B cell (primary cell): ENCODE results near the gene ARMH3. TPM values are rescaled to one million over a fixed set of nuclear protein-coding genes. Genes with fewer than 3 reads are reported as not detected.

Source experiments
- ATAC-seq: fragments of 200-7000 bp; cut with Tn5 transposase; one replicate; pipeline ENCODE4 v1.10.0; 2021; ENCODE audit warnings: low read depth, mild to moderate bottlenecking, moderate number of reproducible peaks, moderate library complexity
- CTCF ChIA-PET: fragments of 350-600 bp; sonication (Branson Sonifier 250); formaldehyde crosslinking; loops from one replicate; lab custom pipeline; 2021; ENCODE audit warnings: antibody characterized with exemption, inconsistent platforms; lab: Charles Lee
- POLR2A ChIA-PET: fragments of 350-600 bp; sonication (Branson Sonifier 250); formaldehyde crosslinking; loops from one replicate; lab custom pipeline; 2021; ENCODE audit warnings: antibody characterized with exemption; lab: Charles Lee
- DNase-seq: peaks from one replicate; pipeline ENCODE4 v3.0.0; 2013
- H2AFZ ChIP-seq: 2 replicates; pipeline ENCODE4 v1.6.1; 2012; ENCODE audit warnings: mild to moderate bottlenecking, low read depth, low read length; ENCODE audit not compliant: insufficient read depth, poor library complexity, severe bottlenecking
- H3K27ac ChIP-seq, 2 donors: 1 replicate in 1 of 2; 2 replicates in 1 of 2; pipeline ENCODE4 v1.5.1; 2012 to 2013; ENCODE audit warnings: low read length in 2 of 2, mild to moderate bottlenecking in 2 of 2, moderate library complexity in 1 of 2
- H3K27me3 ChIP-seq, 4 experiments: fragments of 200-600 bp in 1 of 4; sonication (generic) in 1 of 4; replicated peaks in 1 of 4; 1 replicate in 2 of 4; 2 replicates in 2 of 4; pipeline versions ENCODE4 v1.6.1 to v1.7.0; 2013 to 2016; ENCODE audit warnings: low read length in 3 of 4, mild to moderate bottlenecking in 2 of 4, mixed read lengths in 1 of 4, moderate library complexity in 1 of 4; ENCODE audit not compliant: insufficient read depth in 4 of 4, control insufficient read depth in 3 of 4; ENCODE audit errors: control extremely low read depth in 1 of 4
- H3K36me3 ChIP-seq, 2 experiments: replicated peaks in 1 of 2; 1 replicate in 1 of 2; 2 replicates in 1 of 2; pipeline versions ENCODE4 v1.6.1 to v1.7.1; 2013; ENCODE audit warnings: low read length in 1 of 2; ENCODE audit not compliant: insufficient read depth in 2 of 2, control insufficient read depth in 1 of 2; ENCODE audit errors: control extremely low read depth in 1 of 2, extremely low read depth in 1 of 2
- H3K4me1 ChIP-seq, 2 donors: fragments of 200-600 bp in 1 of 2; sonication (generic) in 1 of 2; 1 replicate in 1 of 2; 2 replicates in 1 of 2; pipeline versions ENCODE4 v1.5.1 to v1.6.1; 2013 to 2017; ENCODE audit warnings: low read length in 2 of 2; ENCODE audit not compliant: control insufficient read depth in 2 of 2, insufficient read depth in 2 of 2
- H3K4me2 ChIP-seq: replicated peaks from 2 replicates; pipeline ENCODE3; 2012; ENCODE audit warnings: mild to moderate bottlenecking, low read depth, low read length; ENCODE audit not compliant: poor library complexity, severe bottlenecking
- H3K4me3 ChIP-seq, 5 experiments: fragments of 200-600 bp in 1 of 5; sonication (generic) in 1 of 5; 1 replicate in 3 of 5; 2 replicates in 2 of 5; pipeline versions ENCODE4 v1.5.1 to v1.7.0; 2011 to 2016; ENCODE audit warnings: low read length in 4 of 5, mild to moderate bottlenecking in 4 of 5, low read depth in 2 of 5, control low read depth in 1 of 5, moderate library complexity in 1 of 5; ENCODE audit not compliant: insufficient read depth in 1 of 5; ENCODE audit errors: control extremely low read depth in 1 of 5, extremely low read depth in 1 of 5
- H3K79me2 ChIP-seq: fragments of 200-600 bp; sonication (generic); one replicate; pipeline ENCODE4 v1.6.0; 2016; ENCODE audit warnings: low read length; ENCODE audit not compliant: control insufficient read depth, insufficient read depth
- H3K9ac ChIP-seq: fragments of 200-600 bp; sonication (generic); 2 replicates; pipeline ENCODE4 v1.6.1; 2017; ENCODE audit warnings: mild to moderate bottlenecking, low read length, moderate library complexity
- H3K9me3 ChIP-seq, 3 donors: one replicate each; pipeline versions ENCODE4 v1.6.1 to v1.7.1; 2013; ENCODE audit warnings: low read length in 2 of 3; ENCODE audit not compliant: control insufficient read depth in 2 of 3, insufficient read depth in 1 of 3; ENCODE audit errors: control extremely low read depth in 1 of 3
- H4K20me1 ChIP-seq: 2 replicates; pipeline ENCODE4 v1.6.0; 2012; ENCODE audit warnings: mild to moderate bottlenecking, low read length; ENCODE audit not compliant: insufficient read depth, control insufficient read depth, poor library complexity, severe bottlenecking
- H3K27ac Mint-ChIP-seq: one replicate; pipeline ENCODE4 v1.8.0; 2021; ENCODE audit warnings: mixed read lengths
- H3K27me3 Mint-ChIP-seq: one replicate; pipeline ENCODE4 v1.8.0; 2021; ENCODE audit warnings: mixed read lengths
- H3K4me1 Mint-ChIP-seq: one replicate; pipeline ENCODE4 v1.8.0; 2021; ENCODE audit warnings: mixed read lengths
- H3K4me3 Mint-ChIP-seq: one replicate; pipeline ENCODE4 v1.8.0; 2021; ENCODE audit warnings: mixed read lengths
- H3K9me3 Mint-ChIP-seq: one replicate; pipeline ENCODE4 v1.8.0; 2022; ENCODE audit warnings: mixed read lengths; ENCODE audit not compliant: insufficient read depth
- EZH2 ChIP-seq: IDR thresholded peaks from 2 replicates; pipeline ENCODE4 v1.6.1; 2012; ENCODE audit warnings: borderline replicate concordance, low read depth, mild to moderate bottlenecking, moderate library complexity, low read length; ENCODE audit not compliant: insufficient read depth, poor library complexity, severe bottlenecking
- WGBS: methylation state at CpG from one replicate; pipeline ENCODE4 v1.1.5; 2013; ENCODE audit warnings: missing lambda C conversion rate; ENCODE audit not compliant: insufficient coverage; 5-methylcytosine and 5-hydroxymethylcytosine counted together
- intact Hi-C: fragments of 100-400 bp; cut with micrococcal nuclease; formaldehyde crosslinking; loops from one replicate; pipeline ENCODE4 v1.10.0; 2022
- polyA plus RNA-seq: library from polyadenylated mRNA; depleted of rRNA; stranded (reverse); fragments of >200 nt; gene quantifications from 2 replicates; pipeline ENCODE4 v1.2.3, GENCODE V29; 2012
- total RNA-seq, 2 donors: library from RNA; stranded (reverse); fragments of 120-200 nt in 1 of 2; gene quantifications; 1 replicate in 1 of 2; 2 replicates in 1 of 2; pipeline versions ENCODE4 v1.2.3 to v1.2.4, GENCODE V29; 2013 to 2022
- TF ChIP-seq, protein P1 (sequence below): fragments of 200-600 bp; IDR thresholded peaks from one replicate; pipeline ENCODE4 v1.8.0; 2022; ENCODE audit warnings: antibody characterized with exemption, mild to moderate bottlenecking

ARMH3 gene
- total and polyA plus RNA-seq, 2 donors (not counting 1 experiment from before 2014, with no cell fraction given) = 33.4 to 40.7 TPM

DNA sequence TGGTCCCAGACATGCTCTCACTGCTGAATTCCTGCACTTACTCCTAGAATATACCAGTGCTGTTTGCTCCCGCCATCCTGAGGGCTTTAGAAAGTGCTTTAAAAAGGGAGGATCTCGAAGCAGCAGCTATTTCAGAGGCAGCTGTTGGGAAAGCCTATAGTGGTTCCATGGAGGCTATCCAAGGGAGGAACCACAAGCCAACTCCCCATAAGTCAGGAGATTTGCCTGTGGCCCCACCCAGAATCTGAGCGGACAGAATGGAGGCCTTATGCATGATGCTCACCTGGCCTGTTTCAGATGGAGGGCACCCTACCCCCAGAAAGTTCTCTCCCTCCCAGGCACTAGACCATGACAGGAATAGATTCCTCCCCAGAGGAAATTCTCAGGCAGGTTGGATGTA lies 210.1 kb downstream of the ARMH3 start:
- Histone ChIP-seq H3K27me3 (no peaks in the 10 kb centered on the region), H3K9me3 (peaks cover 0 to 3% (median 0%) of the 10 kb centered on the region in 3 donors), H4K20me1 (peaks cover 27% of the 10 kb centered on the region), H3K4me3 (no peak overlapping the region), H3K9ac (no peak overlapping the region), H3K27ac (no peak overlapping the region), H3K36me3 (peaks cover 0 to 38% of the 10 kb centered on the region in 2 experiments), H3K4me2 (no peak overlapping the region), H3K79me2 (peaks cover 24% of the 10 kb centered on the region), H2AFZ (no peak overlapping the region), H3K4me1 (peaks cover 33 to 37% of the 10 kb centered on the region in 2 donors)
- no peak for TF ChIP-seq EZH2
- TF ChIP-seq, protein P1, sequence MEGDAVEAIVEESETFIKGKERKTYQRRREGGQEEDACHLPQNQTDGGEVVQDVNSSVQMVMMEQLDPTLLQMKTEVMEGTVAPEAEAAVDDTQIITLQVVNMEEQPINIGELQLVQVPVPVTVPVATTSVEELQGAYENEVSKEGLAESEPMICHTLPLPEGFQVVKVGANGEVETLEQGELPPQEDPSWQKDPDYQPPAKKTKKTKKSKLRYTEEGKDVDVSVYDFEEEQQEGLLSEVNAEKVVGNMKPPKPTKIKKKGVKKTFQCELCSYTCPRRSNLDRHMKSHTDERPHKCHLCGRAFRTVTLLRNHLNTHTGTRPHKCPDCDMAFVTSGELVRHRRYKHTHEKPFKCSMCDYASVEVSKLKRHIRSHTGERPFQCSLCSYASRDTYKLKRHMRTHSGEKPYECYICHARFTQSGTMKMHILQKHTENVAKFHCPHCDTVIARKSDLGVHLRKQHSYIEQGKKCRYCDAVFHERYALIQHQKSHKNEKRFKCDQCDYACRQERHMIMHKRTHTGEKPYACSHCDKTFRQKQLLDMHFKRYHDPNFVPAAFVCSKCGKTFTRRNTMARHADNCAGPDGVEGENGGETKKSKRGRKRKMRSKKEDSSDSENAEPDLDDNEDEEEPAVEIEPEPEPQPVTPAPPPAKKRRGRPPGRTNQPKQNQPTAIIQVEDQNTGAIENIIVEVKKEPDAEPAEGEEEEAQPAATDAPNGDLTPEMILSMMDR = no peak
- Mint-ChIP-seq H3K9me3 (no peaks in the 10 kb centered on the region), H3K4me3 (no peak overlapping the region), H3K4me1 (peaks cover 33% of the 10 kb centered on the region), H3K27ac (no peak overlapping the region), H3K27me3 (no peaks in the 10 kb centered on the region)
- ATAC-seq (no peak), DNase-seq (no peak)
- ChIA-PET POLR2A (no interaction called here), CTCF (interaction anchor here (0.7 to 15.2 kb wide), 4 partner anchors 10 to 227 kb away, joined by 3 to 581 read pairs (median 6); no protein-coding TSS in a partner anchor)
- 100% methylated on average over 3 of the region's 3 CpGs for WGBS
- intact Hi-C loops = no loop called here
